MM.1S (cell line): ENCODE measurements around the gene SOWAHC.
"Not testable (repeated sequence)": the region's sequence is repeated elsewhere in the genome, so short reads cannot be mapped to it uniquely, and the experiment has no call there.

ENCODE experiments used
- DNase-seq: peaks from one replicate; pipeline ENCODE4 v3.0.0-alpha.2; 2015
- H2AFZ ChIP-seq: fragments of 300-600 bp; sonication (generic); 2 replicates; pipeline ENCODE4 v1.6.0; 2016; ENCODE audit warnings: antibody characterized with exemption, low read length
- H3F3A ChIP-seq: fragments of 300-600 bp; sonication (generic); 2 replicates; pipeline ENCODE4 v1.6.1; 2016; ENCODE audit warnings: mild to moderate bottlenecking, antibody characterized with exemption, low read length, moderate library complexity, mixed read lengths; ENCODE audit not compliant: insufficient read depth
- H3K27ac ChIP-seq: fragments of 300-600 bp; sonication (generic); 2 replicates; pipeline ENCODE4 v1.5.1; 2016; ENCODE audit warnings: mild to moderate bottlenecking, low read length
- H3K27me3 ChIP-seq: fragments of 300-600 bp; sonication (generic); replicated peaks from 2 replicates; pipeline ENCODE4 v1.6.0; 2016; ENCODE audit warnings: low read length; ENCODE audit not compliant: insufficient read depth
- H3K36me3 ChIP-seq: fragments of 300-600 bp; sonication (generic); replicated peaks from 2 replicates; pipeline ENCODE4 v1.6.1; 2016; ENCODE audit warnings: mild to moderate bottlenecking, low read length, mixed read lengths; ENCODE audit not compliant: insufficient read depth
- H3K4me1 ChIP-seq: fragments of 300-600 bp; sonication (generic); 2 replicates; pipeline ENCODE4 v1.6.1; 2016; ENCODE audit warnings: low read length, mixed read lengths
- H3K4me2 ChIP-seq: fragments of 300-600 bp; sonication (generic); 2 replicates; pipeline ENCODE4 v1.6.0; 2016; ENCODE audit warnings: low read depth, low read length
- H3K4me3 ChIP-seq: fragments of 300-600 bp; sonication (generic); 2 replicates; pipeline ENCODE4 v1.5.1; 2016; ENCODE audit warnings: low read length, mixed read lengths
- H3K79me2 ChIP-seq: fragments of 300-600 bp; sonication (generic); 2 replicates; pipeline ENCODE4 v1.6.1; 2016; ENCODE audit warnings: mixed run types, low read length, mixed read lengths
- H3K9ac ChIP-seq: fragments of 300-600 bp; sonication (generic); 2 replicates; pipeline ENCODE4 v1.6.1; 2016; ENCODE audit warnings: low read length, mixed read lengths
- H3K9me2 ChIP-seq: fragments of 300-600 bp; sonication (generic); replicated peaks from 2 replicates; pipeline ENCODE4 v1.6.1; 2016; ENCODE audit warnings: mild to moderate bottlenecking, low read length, mixed read lengths; ENCODE audit not compliant: insufficient read depth
- H3K9me3 ChIP-seq: fragments of 300-600 bp; sonication (generic); replicated peaks from 2 replicates; pipeline ENCODE4 v1.6.1; 2016; ENCODE audit warnings: mild to moderate bottlenecking, low read length, mixed read lengths; ENCODE audit not compliant: insufficient read depth
- H4K20me1 ChIP-seq: fragments of 300-600 bp; sonication (generic); 2 replicates; pipeline ENCODE4 v1.6.1; 2016; ENCODE audit warnings: mild to moderate bottlenecking, low read length, moderate library complexity, mixed read lengths; ENCODE audit not compliant: insufficient read depth
- CTCF ChIP-seq: fragments of 300-600 bp; sonication (generic); IDR thresholded peaks from 2 replicates; pipeline ENCODE4 v1.5.1; 2016; ENCODE audit warnings: antibody characterized with exemption, low read length, mixed read lengths
- EZH2 ChIP-seq: fragments of 300-600 bp; sonication (generic); optimal IDR thresholded peaks from 2 replicates; pipeline ENCODE3; 2017; ENCODE audit warnings: low read depth, mild to moderate bottlenecking, antibody characterized with exemption, low read length, mixed read lengths
- EZH2phosphoT487 ChIP-seq: fragments of 300-600 bp; sonication (generic); IDR thresholded peaks from 2 replicates; pipeline ENCODE4 v1.6.1; 2018; ENCODE audit warnings: antibody characterized with exemption, low read length

The SOWAHC gene

GRCh38 chr2:109613922-109614714, at the start of gene SOWAHC, which contains the start of gene SEPTIN10:
Gene SOWAHC, plus strand, starts transcription at chr2:109614364. Its CDS starts 126 bp downstream, at chr2:109614490.
Gene SEPTIN10, minus strand, starts transcription at chr2:109613966. Its CDS starts 139 bp downstream, at chr2:109613827.
- H3K9ac ChIP-seq = peak within 1 kb of the TSS; percentile 91
- peaks cover 72% of the 10 kb centered on the region for H3K79me2 ChIP-seq
- no peaks in the 10 kb centered on the region for H3K9me2 ChIP-seq
- H3K4me3 ChIP-seq = peak within 1 kb of the TSS; percentile 95
- peaks cover 39% of the 10 kb centered on the region for H3F3A ChIP-seq
- peak within 1 kb of the TSS; percentile 81 for H3K4me2 ChIP-seq
- TF ChIP-seq EZH2 = no peak
- no peak for TF ChIP-seq EZH2phosphoT487
- no peak for TF ChIP-seq CTCF
- H4K20me1 ChIP-seq = no peaks in the 10 kb centered on the region
- H2AFZ ChIP-seq = peak within 1 kb of the TSS; percentile 48; the same call in 1 of the 2 replicates
- no peaks in the 10 kb centered on the region for H3K36me3 ChIP-seq
- H3K27me3 ChIP-seq = no peaks in the 10 kb centered on the region
- H3K4me1 ChIP-seq = peaks cover 47% of the 10 kb centered on the region
- no peaks in the 10 kb centered on the region for H3K9me3 ChIP-seq
- DNase-seq = peak; percentile 95
- peak within 1 kb of the TSS; percentile 81 for H3K27ac ChIP-seq

- H3K27me3 ChIP-seq = no peaks in the 10 kb centered on the region
- no peaks in the 10 kb centered on the region for H3F3A ChIP-seq
- H3K9me3 ChIP-seq = no peaks in the 10 kb centered on the region
- no peaks in the 10 kb centered on the region for H3K79me2 ChIP-seq
- no peak overlapping the region for H3K9ac ChIP-seq
- H2AFZ ChIP-seq = no peak overlapping the region
- H3K9me2 ChIP-seq = no peaks in the 10 kb centered on the region
- H4K20me1 ChIP-seq = no peaks in the 10 kb centered on the region
- no peak overlapping the region for H3K4me2 ChIP-seq
- no peak for DNase-seq
- no peaks in the 10 kb centered on the region for H3K36me3 ChIP-seq
- no peaks in the 10 kb centered on the region for H3K4me1 ChIP-seq
- TF ChIP-seq CTCF (no peak), EZH2 (no peak), EZH2phosphoT487 (no peak)
- no peak overlapping the region for H3K27ac ChIP-seq
- no peak overlapping the region for H3K4me3 ChIP-seq
These were observed 38.8 kb upstream of the SOWAHC start for GRCh38 chr2:109575373-109575772.

- not testable (repeated sequence) for H3K27ac ChIP-seq, H3K4me1 ChIP-seq, H3K4me2 ChIP-seq, H3K4me3 ChIP-seq, H3F3A ChIP-seq, DNase-seq, H3K9me2 ChIP-seq, H3K27me3 ChIP-seq, H3K36me3 ChIP-seq, H2AFZ ChIP-seq, H3K9ac ChIP-seq, H4K20me1 ChIP-seq, H3K9me3 ChIP-seq
- H3K79me2 ChIP-seq = peaks cover 14% of the 10 kb centered on the region
These were observed 36.5 kb upstream of the SOWAHC start for GRCh38 chr2:109577630-109578029.
